Sigmoid colon (tissue), 7 donors: ENCODE measurements around the gene CLSTN2. TPM values are rescaled to one million over a fixed set of nuclear protein-coding genes. Genes with fewer than 3 reads are reported as not detected.

ENCODE experiments used
- DNase-seq: peaks from one replicate; pipeline ENCODE4 v3.0.0-alpha.2; 2019
- H3K27ac ChIP-seq, 4 donors: fragments of 200-600 bp; sonication (generic); one replicate each; pipeline ENCODE4 v1.5.1; 2016 to 2019; ENCODE audit warnings: mild to moderate bottlenecking in 1 of 4
- H3K27me3 ChIP-seq, 3 donors: fragments of 200-600 bp; sonication (generic); one replicate each; pipeline ENCODE4 v1.5.1; 2019; ENCODE audit warnings: mild to moderate bottlenecking in 1 of 3
- H3K36me3 ChIP-seq, 4 donors: fragments of 200-600 bp; sonication (generic); one replicate each; pipeline ENCODE4 v1.5.1; 2016 to 2019
- H3K4me1 ChIP-seq, 4 donors: fragments of 200-600 bp; sonication (generic); one replicate each; pipeline ENCODE4 v1.5.1; 2017 to 2019
- H3K4me3 ChIP-seq, 4 donors: fragments of 200-600 bp; sonication (generic); one replicate each; pipeline ENCODE4 v1.5.1; 2017 to 2019; ENCODE audit warnings: mild to moderate bottlenecking in 2 of 4, moderate library complexity in 1 of 4
- H3K9me3 ChIP-seq, 4 donors: fragments of 200-600 bp in 3 of 4; sonication (generic) in 3 of 4; one replicate each; pipeline versions ENCODE4 v1.5.1 to v1.6.1; 2013 to 2019
- EP300 ChIP-seq, 4 donors: sonication (generic); formaldehyde crosslinking; IDR thresholded peaks; one replicate each; pipeline ENCODE4 v1.6.1; 2017; ENCODE audit warnings: antibody characterized with exemption in 4 of 4
- POLR2A ChIP-seq, 2 donors: fragments of 450-650 bp; IDR thresholded peaks; one replicate each; pipeline ENCODE4 v1.6.1; 2016; ENCODE audit warnings: antibody characterized with exemption in 2 of 2, mild to moderate bottlenecking in 2 of 2, moderate library complexity in 2 of 2
- POLR2AphosphoS5 ChIP-seq, 4 donors: sonication (generic); formaldehyde crosslinking; IDR thresholded peaks; one replicate each; pipeline ENCODE4 v1.6.1; 2017; ENCODE audit warnings: antibody characterized with exemption in 4 of 4
- WGBS, 2 donors: extraction: QIAGEN DNeasy Blood & Tissue Kit; methylation state at CpG; one replicate each; pipeline ENCODE4 v1.1.7; 2013; 5-methylcytosine and 5-hydroxymethylcytosine counted together
- intact Hi-C: fragments of 100-400 bp; cut with DNase I; formaldehyde crosslinking; loops from one replicate; pipeline ENCODE4 v1.15.1; 2023
- polyA plus RNA-seq, 3 donors: library from polyadenylated mRNA; stranded (reverse); fragments of 200-250 nt; gene quantifications; one replicate each; pipeline ENCODE4 v1.2.3, GENCODE V29; 2013
- total RNA-seq, 4 donors: library from RNA; depleted of rRNA; stranded (reverse); fragments of >200 nt; gene quantifications; one replicate each; pipeline ENCODE4 v1.1.0, GENCODE V29; 2016
- TF ChIP-seq, protein P1 (sequence below), 4 experiments: fragments of 450-650 bp in 3 of 4; fragments of 200-600 bp in 1 of 4; IDR thresholded peaks; one replicate each; pipeline ENCODE4 v1.5.1; 2016 to 2019; ENCODE audit warnings: antibody characterized with exemption in 4 of 4, mild to moderate bottlenecking in 3 of 4, moderate library complexity in 2 of 4
- donor health status: healthy with polysubstance abuse.
- donor health status: Bipolar disorder and iron deficiency.
- donor health status: healthy.

The CLSTN2 gene
- total and polyA plus RNA-seq, 7 donors: 0.23 to 8.3 (median 2.7) TPM

DNA sequence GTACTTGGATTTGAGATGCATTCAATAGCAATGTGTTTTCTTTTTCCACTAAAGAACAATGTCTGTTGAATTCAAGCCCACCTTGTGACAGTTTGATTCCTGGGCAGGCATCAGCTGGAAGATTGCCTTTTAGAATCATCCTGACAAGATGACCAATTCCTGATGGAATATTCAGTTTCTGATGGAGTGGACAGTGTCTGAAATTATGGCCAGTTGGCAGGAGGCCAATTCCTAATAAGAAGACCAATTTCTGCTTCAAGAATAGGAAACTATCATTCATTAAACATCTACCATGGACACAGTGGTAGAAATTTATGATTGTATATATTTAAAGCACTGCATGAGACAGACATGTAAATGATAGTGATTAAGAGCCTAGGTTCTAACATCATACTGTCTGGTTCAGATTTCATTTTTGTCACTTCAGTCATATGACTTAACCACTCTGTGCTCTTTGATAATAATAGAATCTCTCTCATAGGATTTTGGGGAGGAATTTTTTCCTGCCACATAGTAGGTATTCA, 133.6 kb downstream of the CLSTN2 start:
- no peak overlapping the region for H3K27ac ChIP-seq
- intact Hi-C loops: no loop called here
- TF ChIP-seq POLR2AphosphoS5 (IDR thresholded peaks at IDR 0.05) (no peak), POLR2A (IDR thresholded peaks at IDR 0.05) (no peak), EP300 (IDR thresholded peaks at IDR 0.05) (no peak)
- TF ChIP-seq, protein P1, sequence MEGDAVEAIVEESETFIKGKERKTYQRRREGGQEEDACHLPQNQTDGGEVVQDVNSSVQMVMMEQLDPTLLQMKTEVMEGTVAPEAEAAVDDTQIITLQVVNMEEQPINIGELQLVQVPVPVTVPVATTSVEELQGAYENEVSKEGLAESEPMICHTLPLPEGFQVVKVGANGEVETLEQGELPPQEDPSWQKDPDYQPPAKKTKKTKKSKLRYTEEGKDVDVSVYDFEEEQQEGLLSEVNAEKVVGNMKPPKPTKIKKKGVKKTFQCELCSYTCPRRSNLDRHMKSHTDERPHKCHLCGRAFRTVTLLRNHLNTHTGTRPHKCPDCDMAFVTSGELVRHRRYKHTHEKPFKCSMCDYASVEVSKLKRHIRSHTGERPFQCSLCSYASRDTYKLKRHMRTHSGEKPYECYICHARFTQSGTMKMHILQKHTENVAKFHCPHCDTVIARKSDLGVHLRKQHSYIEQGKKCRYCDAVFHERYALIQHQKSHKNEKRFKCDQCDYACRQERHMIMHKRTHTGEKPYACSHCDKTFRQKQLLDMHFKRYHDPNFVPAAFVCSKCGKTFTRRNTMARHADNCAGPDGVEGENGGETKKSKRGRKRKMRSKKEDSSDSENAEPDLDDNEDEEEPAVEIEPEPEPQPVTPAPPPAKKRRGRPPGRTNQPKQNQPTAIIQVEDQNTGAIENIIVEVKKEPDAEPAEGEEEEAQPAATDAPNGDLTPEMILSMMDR (IDR thresholded peaks at IDR 0.05): no peak

DNA sequence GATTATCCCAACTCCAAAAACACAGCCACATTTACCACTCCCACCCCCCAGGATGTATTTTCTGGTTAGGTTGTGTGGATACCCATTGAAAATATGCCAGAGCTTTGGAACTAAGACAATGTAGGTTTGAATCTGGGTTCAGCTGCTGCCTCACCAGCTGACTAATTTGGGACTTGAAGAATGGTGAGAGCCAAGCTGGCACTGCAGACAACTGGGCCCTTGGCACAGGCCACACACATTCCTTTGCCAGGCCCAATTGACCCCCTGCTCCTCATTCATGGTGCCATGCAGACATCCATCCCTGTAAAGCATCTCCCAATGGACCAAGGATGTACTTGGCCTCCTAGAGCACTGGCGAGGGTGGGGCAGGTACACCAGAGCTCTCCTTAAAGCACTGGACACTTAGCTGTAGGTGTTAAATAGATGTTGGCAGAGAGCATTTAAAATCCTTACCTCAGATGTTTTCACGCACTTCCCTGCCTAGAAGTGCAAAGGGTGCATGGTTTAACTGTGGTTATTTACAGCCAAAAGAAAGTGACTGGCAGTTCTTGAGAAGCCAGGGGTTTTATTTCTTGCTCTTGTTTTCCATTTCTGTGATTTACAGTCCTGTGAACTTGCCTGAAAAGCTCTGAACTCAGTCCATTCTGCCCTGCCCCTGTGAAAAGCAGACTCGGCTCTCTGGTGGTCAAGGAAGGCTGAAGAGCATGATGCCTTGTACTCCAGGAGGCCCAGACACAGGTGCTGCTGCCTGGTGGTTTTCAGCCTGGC, 138.5 kb downstream of the CLSTN2 start:
- intact Hi-C loops: no loop called here
- TF ChIP-seq POLR2AphosphoS5 (IDR thresholded peaks at IDR 0.05) (no peak), POLR2A (IDR thresholded peaks at IDR 0.05) (no peak), EP300 (IDR thresholded peaks at IDR 0.05) (no peak)
- TF ChIP-seq, protein P1 (IDR thresholded peaks at IDR 0.05): no peak
- no peak overlapping the region for H3K4me3 ChIP-seq
- H3K27ac ChIP-seq: no peak overlapping the region
- no peaks in the 10 kb centered on the region for H3K27me3 ChIP-seq
- no peak for DNase-seq
- H3K9me3 ChIP-seq: no peaks in the 10 kb centered on the region
- H3K36me3 ChIP-seq: no peaks in the 10 kb centered on the region
- no peaks in the 10 kb centered on the region for H3K4me1 ChIP-seq
- 77 to 78% methylated on average over 3 of the region's 3 CpGs for WGBS, 2 donors

More for the DNA sequence above, 133.6 kb downstream of the CLSTN2 start:
- DNase-seq: no peak
- no peaks in the 10 kb centered on the region for H3K4me1 ChIP-seq
- no peak overlapping the region for H3K4me3 ChIP-seq
- no peaks in the 10 kb centered on the region for H3K27me3 ChIP-seq
- H3K9me3 ChIP-seq: no peaks in the 10 kb centered on the region
- no peaks in the 10 kb centered on the region for H3K36me3 ChIP-seq

DNA sequence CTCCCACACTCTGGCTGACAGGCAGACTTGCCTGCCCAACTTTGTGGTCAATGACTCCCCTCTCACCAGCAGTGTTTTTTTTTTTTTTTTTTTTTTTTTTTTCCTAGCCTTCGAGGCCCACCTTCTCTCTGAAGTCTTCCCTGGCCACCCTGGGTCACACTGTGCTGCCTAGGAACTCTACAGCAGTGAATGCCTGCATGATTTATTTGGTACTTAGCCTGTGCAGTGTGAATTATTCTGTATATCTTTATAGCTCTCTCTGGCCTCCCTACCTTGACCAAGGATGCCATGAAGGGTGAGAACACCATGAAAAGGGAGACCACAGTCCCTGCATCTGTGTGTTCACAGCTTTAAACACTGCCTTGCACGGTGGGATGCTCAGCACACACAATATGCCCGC, 141.6 kb downstream of the CLSTN2 start:
- Histone ChIP-seq H3K27ac (no peak overlapping the region), H3K4me1 (no peaks in the 10 kb centered on the region), H3K4me3 (no peak overlapping the region), H3K36me3 (no peaks in the 10 kb centered on the region), H3K9me3 (no peaks in the 10 kb centered on the region), H3K27me3 (no peaks in the 10 kb centered on the region)
- intact Hi-C loops: no loop called here
- TF ChIP-seq EP300 (IDR thresholded peaks at IDR 0.05) (no peak), POLR2AphosphoS5 (IDR thresholded peaks at IDR 0.05) (no peak), POLR2A (IDR thresholded peaks at IDR 0.05) (no peak)
- TF ChIP-seq, protein P1 (IDR thresholded peaks at IDR 0.05): no peak
- DNase-seq: no peak
- 64 to 77% methylated on average over 3 of the region's 3 CpGs for WGBS, 2 donors

DNA sequence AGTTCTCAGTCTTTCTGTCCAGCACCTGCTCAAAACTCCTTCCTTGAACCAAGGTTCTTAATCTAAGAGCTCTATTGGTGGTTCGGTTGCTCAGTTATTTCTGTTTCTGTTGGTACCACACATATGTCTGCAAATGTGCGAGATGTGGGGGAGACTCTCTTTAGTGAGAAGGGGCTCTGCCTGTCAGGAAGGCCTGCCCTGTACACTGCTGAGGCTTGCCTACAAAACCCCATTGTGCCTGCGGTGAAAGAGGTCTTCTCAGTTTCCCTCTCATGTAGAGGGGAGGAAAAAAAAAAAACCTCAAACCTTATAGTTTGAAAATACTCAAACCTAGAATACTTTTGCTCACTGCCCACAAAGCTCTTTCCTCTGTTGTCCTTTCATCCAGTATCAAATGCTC, 142.4 kb downstream of the CLSTN2 start:
- 88 to 92% methylated on average over 3 of the region's 3 CpGs for WGBS, 2 donors
- Histone ChIP-seq H3K27ac (no peak overlapping the region), H3K9me3 (no peaks in the 10 kb centered on the region), H3K36me3 (no peaks in the 10 kb centered on the region), H3K27me3 (no peaks in the 10 kb centered on the region), H3K4me1 (no peaks in the 10 kb centered on the region), H3K4me3 (no peak overlapping the region)
- TF ChIP-seq POLR2A (IDR thresholded peaks at IDR 0.05) (no peak), POLR2AphosphoS5 (IDR thresholded peaks at IDR 0.05) (no peak), EP300 (IDR thresholded peaks at IDR 0.05) (no peak)
- TF ChIP-seq, protein P1 (IDR thresholded peaks at IDR 0.05): no peak
- intact Hi-C loops: no loop called here
- no peak for DNase-seq
